Muscle of leg (tissue), 11 donors: ENCODE data around the gene BNC2. TPM values are rescaled to one million over a fixed set of nuclear protein-coding genes. Genes with fewer than 3 reads are reported as not detected.

Experiments used
- DNase-seq: peaks from one replicate; pipeline ENCODE4 v3.0.0; 2013
- H3K27ac ChIP-seq: one replicate; pipeline ENCODE4 v1.5.1; 2013; ENCODE audit warnings: mild to moderate bottlenecking, low read length, control low read depth
- H3K27me3 ChIP-seq: one replicate; pipeline ENCODE4 v1.6.1; 2013; ENCODE audit warnings: low read length; ENCODE audit not compliant: control insufficient read depth, insufficient read depth
- H3K36me3 ChIP-seq: one replicate; pipeline ENCODE4 v1.6.1; 2013; ENCODE audit warnings: low read length; ENCODE audit not compliant: control insufficient read depth, insufficient read depth
- H3K4me1 ChIP-seq: one replicate; pipeline ENCODE4 v1.6.1; 2013; ENCODE audit warnings: low read length; ENCODE audit not compliant: control insufficient read depth, insufficient read depth
- H3K4me3 ChIP-seq: one replicate; pipeline ENCODE4 v1.5.1; 2013; ENCODE audit warnings: low read length, control low read depth
- H3K9me3 ChIP-seq: replicated peaks from 2 replicates; pipeline ENCODE4 v1.6.1; 2013; ENCODE audit warnings: low read depth, low read length; ENCODE audit not compliant: control insufficient read depth
- WGBS: methylation state at CpG from one replicate; pipeline ENCODE4 v1.1.5; 2013; ENCODE audit warnings: missing lambda C conversion rate; ENCODE audit not compliant: insufficient coverage; 5-methylcytosine and 5-hydroxymethylcytosine counted together
- polyA plus RNA-seq, 8 donors: library from polyadenylated mRNA; unstranded; fragments of 120-200 nt; gene quantifications; one replicate each; pipeline versions ENCODE4 v1.2.1 to v1.2.3, GENCODE V29; 2013; ENCODE audit warnings: inconsistent platforms in 1 of 8, low replicate concordance in 1 of 8; ENCODE audit not compliant: insufficient read length in 8 of 8, insufficient read depth in 1 of 8
- total RNA-seq: library from RNA; stranded (reverse); fragments of 120-200 nt; gene quantifications from one replicate; pipeline ENCODE4 v1.2.4, GENCODE V29; 2013

The BNC2 gene
- total and polyA plus RNA-seq, 9 donors: 4.7 to 24.0 (median 7.6) TPM

DNA sequence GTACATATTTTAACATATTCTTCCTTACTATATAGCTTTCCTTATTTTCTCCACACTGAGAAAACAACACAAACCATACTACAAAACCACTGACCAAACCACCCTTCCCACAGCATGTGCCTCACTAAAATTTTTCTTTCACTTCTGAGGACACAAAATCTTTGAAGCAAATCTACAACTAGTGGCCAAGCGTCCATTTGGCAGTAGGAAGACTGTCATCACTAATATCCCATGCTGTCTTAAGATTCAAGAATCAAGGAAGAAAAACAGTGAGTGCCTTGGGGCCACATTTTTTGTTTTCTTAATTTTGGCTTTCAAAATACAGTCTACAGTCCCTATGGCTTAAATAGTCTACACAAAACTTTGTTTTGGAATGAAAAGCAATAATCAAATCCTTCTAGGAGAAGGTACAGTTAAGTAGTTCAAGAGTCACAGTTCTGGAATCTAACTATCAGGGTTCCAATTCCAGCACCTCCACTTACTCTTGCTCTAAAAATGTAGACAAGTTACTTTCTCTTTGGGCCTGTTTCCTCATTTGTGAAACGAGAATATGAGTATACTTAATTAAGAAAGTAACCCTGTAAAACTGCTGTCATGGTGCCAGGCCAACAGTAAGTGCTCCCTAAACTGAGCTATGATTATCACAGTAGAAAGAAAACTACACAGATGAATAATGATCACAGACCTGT is 227.9 kb downstream of the BNC2 start:
- H3K4me3 ChIP-seq: no peak overlapping the region
- H3K27me3 ChIP-seq: no peaks in the 10 kb centered on the region
- no peak for DNase-seq
- H3K9me3 ChIP-seq: no peaks in the 10 kb centered on the region
- H3K36me3 ChIP-seq: no peaks in the 10 kb centered on the region
- H3K4me1 ChIP-seq: no peaks in the 10 kb centered on the region
- WGBS: no CpG with 5 or more reads among the region's 2 CpGs
- no peak overlapping the region for H3K27ac ChIP-seq

DNA sequence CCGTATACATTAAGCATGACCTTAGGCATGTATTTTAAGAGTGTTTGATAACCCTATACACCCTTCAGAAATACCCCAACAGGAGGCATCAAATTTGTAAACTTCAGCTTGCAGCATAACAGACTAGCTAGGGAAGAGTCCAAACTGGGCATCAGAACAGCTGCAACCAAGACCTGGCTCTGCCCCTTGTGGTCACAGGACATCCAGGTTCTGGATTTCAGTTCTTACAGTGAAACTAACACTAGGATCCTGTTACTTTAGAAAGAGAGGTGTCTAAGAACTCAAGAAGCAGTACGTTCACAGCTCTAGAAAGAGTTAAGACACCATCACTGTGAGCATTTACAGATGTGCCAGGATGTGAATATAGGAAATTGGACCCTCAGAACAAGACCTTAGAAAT is 229.8 kb downstream of the BNC2 start:
- Histone ChIP-seq H3K27ac (no peak overlapping the region), H3K4me1 (no peaks in the 10 kb centered on the region), H3K36me3 (no peaks in the 10 kb centered on the region), H3K9me3 (no peaks in the 10 kb centered on the region), H3K4me3 (no peak overlapping the region), H3K27me3 (no peaks in the 10 kb centered on the region)
- no peak for DNase-seq
- no CpG with 5 or more reads among the region's 2 CpGs for WGBS

DNA sequence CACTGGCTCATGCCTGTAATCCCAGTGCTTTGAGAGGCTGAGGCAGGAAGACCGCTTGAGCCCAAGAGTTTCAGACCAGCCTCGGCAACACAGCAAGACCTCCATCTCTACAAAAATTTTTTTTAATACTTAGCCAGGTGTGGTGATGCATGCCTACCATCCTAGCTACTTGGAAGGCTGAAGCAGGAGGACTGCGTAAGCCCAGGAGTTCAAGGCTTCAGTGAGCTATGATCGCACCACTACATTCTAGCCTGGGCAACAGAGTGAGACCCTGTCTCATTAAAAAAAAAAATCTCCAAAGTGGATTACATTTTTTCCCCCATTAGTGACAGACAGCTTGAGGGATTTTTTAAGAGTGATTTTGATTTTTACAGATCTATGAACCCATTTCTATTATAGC is 230.8 kb downstream of the BNC2 start:
- no peak for DNase-seq
- no peak overlapping the region for H3K27ac ChIP-seq
- no peaks in the 10 kb centered on the region for H3K36me3 ChIP-seq
- no peaks in the 10 kb centered on the region for H3K4me1 ChIP-seq
- no peaks in the 10 kb centered on the region for H3K9me3 ChIP-seq
- no peak overlapping the region for H3K4me3 ChIP-seq
- 100% methylated on average over 1 of the region's 4 CpGs for WGBS
- H3K27me3 ChIP-seq: no peaks in the 10 kb centered on the region

DNA sequence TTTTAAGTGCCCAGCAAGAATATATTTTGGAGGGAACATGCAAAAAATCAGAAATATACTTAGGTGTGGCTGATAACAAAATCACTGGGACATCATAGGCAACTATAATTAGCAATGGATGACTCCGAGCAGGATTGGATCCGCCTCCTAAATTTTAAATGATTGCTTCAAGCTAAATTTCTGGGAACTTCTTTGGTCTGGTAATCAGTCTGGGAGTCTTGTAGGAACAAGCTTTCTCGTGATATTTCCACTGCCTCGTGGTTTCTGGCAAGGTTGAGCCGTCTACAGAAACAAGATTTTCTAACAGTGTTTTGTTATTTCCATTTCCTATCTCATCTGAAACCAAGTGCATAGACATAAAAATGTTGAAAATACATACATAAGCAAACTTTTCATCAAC is 232.6 kb downstream of the BNC2 start:
- Histone ChIP-seq H3K9me3 (no peaks in the 10 kb centered on the region), H3K27ac (no peak overlapping the region), H3K27me3 (no peaks in the 10 kb centered on the region), H3K4me3 (no peak overlapping the region), H3K36me3 (no peaks in the 10 kb centered on the region), H3K4me1 (no peaks in the 10 kb centered on the region)
- peak; percentile 75 for DNase-seq
- WGBS: no CpG with 5 or more reads among the region's 5 CpGs

DNA sequence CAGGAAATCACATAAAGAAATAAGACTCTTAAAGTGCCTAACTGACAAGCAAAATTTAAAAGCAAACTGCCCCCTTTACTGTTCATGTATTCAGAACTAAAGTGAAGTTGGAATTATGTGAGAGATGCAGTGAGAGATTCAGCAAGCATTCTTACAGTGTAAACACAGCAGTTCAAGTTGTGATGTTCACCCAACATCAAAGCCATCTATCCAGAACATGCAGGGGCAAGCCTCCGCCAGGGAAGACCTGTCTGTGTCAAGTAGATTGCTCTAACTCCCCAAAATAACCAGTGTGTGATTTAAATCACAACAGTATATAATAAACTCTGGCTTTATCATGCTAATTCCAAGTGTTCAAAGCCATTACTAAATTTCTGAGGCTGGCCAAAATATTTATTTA is 233.3 kb downstream of the BNC2 start:
- no peaks in the 10 kb centered on the region for H3K4me1 ChIP-seq
- no CpG with 5 or more reads among the region's 1 CpG for WGBS
- H3K27me3 ChIP-seq: no peaks in the 10 kb centered on the region
- no peaks in the 10 kb centered on the region for H3K36me3 ChIP-seq
- DNase-seq: no peak
- no peak overlapping the region for H3K27ac ChIP-seq
- H3K4me3 ChIP-seq: no peak overlapping the region
- no peaks in the 10 kb centered on the region for H3K9me3 ChIP-seq

DNA sequence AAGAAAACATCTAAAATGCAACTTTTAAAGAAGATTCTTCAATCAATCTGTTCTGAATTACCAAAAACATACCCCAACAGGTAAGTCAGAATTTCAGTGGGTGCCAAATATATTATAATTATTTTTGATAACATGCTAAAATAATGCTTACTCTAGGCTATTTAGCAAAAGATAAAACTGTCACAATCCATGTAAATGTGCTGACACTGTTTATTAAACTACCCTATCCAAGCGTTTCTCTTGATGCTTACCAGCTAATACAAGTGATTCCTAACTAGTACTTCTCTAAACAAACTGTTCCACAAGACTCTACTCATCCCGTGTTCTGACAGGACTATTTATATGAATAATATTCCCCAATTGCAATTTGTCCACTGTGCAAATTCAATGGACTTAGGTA is 236.7 kb downstream of the BNC2 start:
- Histone ChIP-seq H3K27ac (no peak overlapping the region), H3K36me3 (no peaks in the 10 kb centered on the region), H3K4me3 (no peak overlapping the region), H3K9me3 (no peaks in the 10 kb centered on the region), H3K4me1 (no peaks in the 10 kb centered on the region), H3K27me3 (no peaks in the 10 kb centered on the region)
- no peak for DNase-seq
- 80% methylated on average over 1 of the region's 2 CpGs for WGBS

DNA sequence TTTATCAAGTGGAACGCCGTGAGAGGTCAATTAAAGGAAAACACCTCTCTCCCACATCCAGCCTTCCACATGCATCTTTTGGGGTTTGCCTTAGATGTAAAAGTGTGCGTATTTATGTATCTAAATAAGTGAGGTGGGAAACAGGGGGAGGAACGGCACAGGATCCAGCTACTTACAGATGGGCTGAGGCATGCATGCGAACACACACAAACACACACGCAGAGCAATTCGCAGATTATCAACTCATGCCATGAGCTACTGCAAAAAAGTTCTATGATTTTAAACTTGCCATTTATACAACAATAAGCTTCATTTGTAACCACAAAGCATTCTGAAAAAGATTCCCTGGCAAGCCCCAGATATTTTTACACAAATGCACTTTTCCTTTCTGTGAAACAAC is 242.1 kb downstream of the BNC2 start:
- Histone ChIP-seq H3K4me3 (no peak overlapping the region), H3K27me3 (no peaks in the 10 kb centered on the region), H3K4me1 (peaks cover 29% of the 10 kb centered on the region), H3K9me3 (no peaks in the 10 kb centered on the region), H3K36me3 (no peaks in the 10 kb centered on the region), H3K27ac (peak overlapping the region; percentile 91)
- 28% methylated on average over 3 of the region's 7 CpGs for WGBS
- DNase-seq: peak; percentile 63

DNA sequence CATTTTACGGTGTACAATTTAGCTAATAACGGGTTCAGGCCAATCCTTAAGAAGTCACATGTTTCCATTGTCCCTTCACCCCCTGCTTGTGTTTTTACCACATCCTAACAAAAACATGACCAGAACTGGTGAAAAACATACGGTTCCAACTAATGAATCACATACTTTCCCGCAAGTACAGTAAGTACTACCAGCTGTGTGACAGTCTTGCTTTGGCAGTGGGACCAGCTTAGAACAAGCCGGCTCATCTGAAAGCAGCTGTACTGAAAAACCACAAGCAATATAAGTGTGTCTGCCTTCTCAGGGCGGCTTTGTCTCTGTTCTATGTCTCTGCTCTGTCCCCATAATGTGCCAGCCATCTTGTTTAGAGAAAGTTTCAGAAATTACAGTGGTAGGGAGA is 242.5 kb downstream of the BNC2 start:
- peaks cover 29% of the 10 kb centered on the region for H3K4me1 ChIP-seq
- H3K4me3 ChIP-seq: no peak overlapping the region
- H3K9me3 ChIP-seq: no peaks in the 10 kb centered on the region
- 6% methylated on average over 4 of the region's 6 CpGs for WGBS
- DNase-seq: peak; percentile 95
- no peaks in the 10 kb centered on the region for H3K27me3 ChIP-seq
- H3K27ac ChIP-seq: peak overlapping the region; percentile 91
- H3K36me3 ChIP-seq: no peaks in the 10 kb centered on the region

DNA sequence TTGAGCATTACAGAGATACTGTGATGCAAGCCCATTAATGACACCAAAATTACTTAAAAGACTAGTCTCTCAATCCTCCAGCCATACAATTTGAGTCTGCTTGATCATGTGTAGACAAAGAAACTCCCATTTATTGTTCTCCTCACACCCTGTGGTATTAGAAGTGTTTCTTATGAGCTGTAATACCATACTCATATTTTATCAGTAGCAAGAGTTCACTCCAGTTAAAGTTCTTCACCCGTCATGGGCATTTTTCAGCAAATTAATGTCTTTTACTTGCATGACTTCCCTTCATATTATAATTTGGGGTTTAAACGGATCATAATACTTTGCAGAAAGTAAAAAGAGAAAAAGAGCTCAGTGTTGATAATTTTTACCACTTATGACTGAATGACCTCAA is 242.9 kb downstream of the BNC2 start:
- Histone ChIP-seq H3K4me1 (peaks cover 29% of the 10 kb centered on the region), H3K4me3 (no peak overlapping the region), H3K27me3 (no peaks in the 10 kb centered on the region), H3K36me3 (no peaks in the 10 kb centered on the region), H3K27ac (peak overlapping the region; percentile 91), H3K9me3 (no peaks in the 10 kb centered on the region)
- DNase-seq: peak; percentile 19
- no CpG with 5 or more reads among the region's 2 CpGs for WGBS

DNA sequence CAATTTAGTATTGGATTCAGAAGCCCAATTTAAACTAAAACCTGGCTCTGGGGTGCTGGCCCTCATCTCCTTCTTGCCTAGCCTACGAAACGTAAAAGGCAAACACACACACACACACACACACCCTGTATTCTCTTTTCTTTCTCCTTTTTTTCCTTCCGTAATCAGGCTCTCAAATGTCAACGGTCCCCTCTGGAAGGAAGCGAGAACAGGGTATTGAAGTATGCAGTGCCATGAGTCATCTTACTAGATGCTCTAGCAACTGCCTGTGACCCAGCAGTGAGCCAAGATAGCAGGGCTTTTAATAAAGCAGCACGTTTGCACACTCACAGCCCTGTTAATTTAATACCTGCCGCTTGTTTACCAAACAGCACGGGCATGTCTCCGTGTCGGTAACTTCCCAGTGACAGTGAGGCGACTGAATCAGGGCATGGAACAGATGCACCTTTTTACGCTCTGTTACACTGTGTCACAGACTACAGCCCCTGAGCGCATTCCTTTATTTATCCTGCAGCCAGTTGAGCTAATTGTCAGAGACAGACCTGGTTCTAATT is 243.8 kb downstream of the BNC2 start:
- H3K4me3 ChIP-seq: no peak overlapping the region
- 36% methylated on average over 9 of the region's 13 CpGs for WGBS

More for the DNA sequence above, 243.8 kb downstream of the BNC2 start:
- Histone ChIP-seq H3K27ac (peak overlapping the region; percentile 91), H3K9me3 (no peaks in the 10 kb centered on the region), H3K4me1 (peaks cover 29% of the 10 kb centered on the region), H3K27me3 (no peaks in the 10 kb centered on the region), H3K36me3 (no peaks in the 10 kb centered on the region)
- peak; percentile 69 for DNase-seq
